ENCODE data around the gene RASSF5. TPM values are rescaled to one million over a fixed set of nuclear protein-coding genes. Genes with fewer than 3 reads are reported as not detected.

Gene RASSF5
- total and polyA plus RNA-seq, 12 donors: 0.90 to 26.0 (median 6.4) TPM

GRCh38 chr1:206469411-206469932 is 37.9 kb upstream of the RASSF5 start:
- Histone ChIP-seq H3K27me3 (peaks cover 0 to 27% (median 0%) of the 10 kb centered on the region in 7 donors), H3K27ac (peak overlapping the region in 1 of 10 donors; percentile 87), H3K4me3 (peak overlapping the region in 3 of 10 donors; percentile 56 to 70 (median 59)), H3K36me3 (peaks cover 0 to 15% (median 0%) of the 10 kb centered on the region in 9 donors), H3K4me1 (peaks cover 4 to 82% (median 26%) of the 10 kb centered on the region in 9 donors), H3K9me3 (no peaks in the 10 kb centered on the region)
- no peak for TF ChIP-seq CTCF (IDR thresholded peaks at IDR 0.05)
- 63 to 75% methylated on average over 2 of the region's 2 CpGs for WGBS, 2 donors
- ATAC-seq (no peak), DNase-seq (no peak)
- intact Hi-C loops (cut with DNase I): no loop called here

GRCh38 chr1:206469933-206470691 is 37.2 kb upstream of the RASSF5 start, which contains the start of gene IKBKE:
TSS of gene IKBKE (plus strand) at chr1:206470476. CDS start at chr1:206473228, 2,752 bp downstream.
- peak within 1 kb of the TSS in 2 of 10 donors; percentile 27 to 87 for H3K27ac ChIP-seq

GRCh38 chr1:206470692-206471414 is 36.5 kb upstream of the RASSF5 start:
- WGBS, 2 donors: 3 to 8% methylated on average over 18 of the region's 18 CpGs
- Histone ChIP-seq H3K9me3 (no peaks in the 10 kb centered on the region), H3K27me3 (peaks cover 0 to 27% (median 0%) of the 10 kb centered on the region in 7 donors), H3K27ac (peak overlapping the region in 2 of 10 donors; percentile 27 to 87), H3K4me3 (peak overlapping the region; percentile 21 to 70 (median 54)), H3K4me1 (peaks cover 4 to 73% (median 26%) of the 10 kb centered on the region in 9 donors), H3K36me3 (peaks cover 0 to 29% (median 0%) of the 10 kb centered on the region in 9 donors)
- TF ChIP-seq CTCF (IDR thresholded peaks at IDR 0.05): no peak
- ATAC-seq (peak; percentile 28 to 59 (median 48)), DNase-seq (no peak)
- intact Hi-C loops (cut with DNase I): loop anchor here in 1 of 10 donors (10.0 kb wide), 1 partner anchor 454 kb away; the partner anchor contains the start of gene FCMR

More at GRCh38 chr1:206469933-206470691, 37.2 kb upstream of the RASSF5 start, which contains the start of gene IKBKE:
- peak in 3 of 9 donors; percentile 13 to 32 (median 23) for TF ChIP-seq CTCF (IDR thresholded peaks at IDR 0.05)
- peaks cover 0 to 27% (median 0%) of the 10 kb centered on the region in 7 donors for H3K27me3 ChIP-seq
- WGBS, 2 donors: 11 to 17% methylated on average over 10 of the region's 10 CpGs
- ATAC-seq: peak; percentile 63 to 84 (median 76)
- intact Hi-C loops (cut with DNase I): loop anchor here in 1 of 10 donors (10.0 kb wide), 1 partner anchor 455 kb away; the partner anchor contains the start of gene FCMR
- H3K9me3 ChIP-seq: no peaks in the 10 kb centered on the region
- peaks cover 0 to 22% (median 0%) of the 10 kb centered on the region in 9 donors for H3K36me3 ChIP-seq
- DNase-seq: peak in 1 of 2 donors; percentile 36
- peaks cover 4 to 76% (median 26%) of the 10 kb centered on the region in 9 donors for H3K4me1 ChIP-seq
- peak within 1 kb of the TSS; percentile 21 to 70 (median 54) for H3K4me3 ChIP-seq

Measured in heart right ventricle (tissue), 16 donors.